ENCODE results near the gene GOLGA8K. TPM values are rescaled to one million over a fixed set of nuclear protein-coding genes. Genes with fewer than 3 reads are reported as not detected.
"Not testable (repeated sequence)": the region's sequence is repeated elsewhere in the genome, so short reads cannot be mapped to it uniquely, and the experiment has no call there.

The GOLGA8K gene
- polyA plus RNA-seq, 1 experiment = 0.10 TPM

GRCh38 chr15:32373707-32374106, 29.4 kb downstream of the GOLGA8K start:
- H3K36me3 ChIP-seq (ENCODE audit: control insufficient read depth, insufficient read depth, low read length); H3K27me3 ChIP-seq (ENCODE audit: control insufficient read depth, insufficient read depth, low read length); POLR2A ChIA-PET; H3K4me3 ChIP-seq (ENCODE audit: low read depth, low read length); DNase-seq (ENCODE audit: low read depth); CTCF ChIA-PET: not testable (repeated sequence)

- H3K36me3 ChIP-seq (ENCODE audit: control insufficient read depth, insufficient read depth, low read length); H3K4me3 ChIP-seq (ENCODE audit: low read depth, low read length); DNase-seq (ENCODE audit: low read depth); H3K27me3 ChIP-seq (ENCODE audit: control insufficient read depth, insufficient read depth, low read length); POLR2A ChIA-PET; CTCF ChIA-PET: not testable (repeated sequence)
Observed at GRCh38 chr15:32372075-32372474, 31.0 kb downstream of the GOLGA8K start.

GRCh38 chr15:32370526-32370925, 32.6 kb downstream of the GOLGA8K start:
- H3K36me3 ChIP-seq (ENCODE audit: control insufficient read depth, insufficient read depth, low read length); POLR2A ChIA-PET; H3K4me3 ChIP-seq (ENCODE audit: low read depth, low read length); DNase-seq (ENCODE audit: low read depth); H3K27me3 ChIP-seq (ENCODE audit: control insufficient read depth, insufficient read depth, low read length); CTCF ChIA-PET: not testable (repeated sequence)

GRCh38 chr15:32370064-32370463, 33.0 kb downstream of the GOLGA8K start:
- POLR2A ChIA-PET; CTCF ChIA-PET; DNase-seq (ENCODE audit: low read depth); H3K4me3 ChIP-seq (ENCODE audit: low read depth, low read length); H3K27me3 ChIP-seq (ENCODE audit: control insufficient read depth, insufficient read depth, low read length); H3K36me3 ChIP-seq (ENCODE audit: control insufficient read depth, insufficient read depth, low read length): not testable (repeated sequence)

GRCh38 chr15:32366492-32366891, 36.6 kb downstream of the GOLGA8K start:
- DNase-seq (ENCODE audit: low read depth); H3K36me3 ChIP-seq (ENCODE audit: control insufficient read depth, insufficient read depth, low read length); H3K4me3 ChIP-seq (ENCODE audit: low read depth, low read length); CTCF ChIA-PET; H3K27me3 ChIP-seq (ENCODE audit: control insufficient read depth, insufficient read depth, low read length); POLR2A ChIA-PET: not testable (repeated sequence)

- CTCF ChIA-PET; H3K36me3 ChIP-seq (ENCODE audit: control insufficient read depth, insufficient read depth, low read length); H3K27me3 ChIP-seq (ENCODE audit: control insufficient read depth, insufficient read depth, low read length); POLR2A ChIA-PET; H3K4me3 ChIP-seq (ENCODE audit: low read depth, low read length); DNase-seq (ENCODE audit: low read depth): not testable (repeated sequence)
Observed at GRCh38 chr15:32365955-32366354, 37.1 kb downstream of the GOLGA8K start.

- H3K27me3 ChIP-seq (ENCODE audit: control insufficient read depth, insufficient read depth, low read length); H3K36me3 ChIP-seq (ENCODE audit: control insufficient read depth, insufficient read depth, low read length); H3K4me3 ChIP-seq (ENCODE audit: low read depth, low read length); POLR2A ChIA-PET; CTCF ChIA-PET; DNase-seq (ENCODE audit: low read depth): not testable (repeated sequence)
Observed at GRCh38 chr15:32364944-32365343, 38.1 kb downstream of the GOLGA8K start.

GRCh38 chr15:32363449-32363848, 39.6 kb downstream of the GOLGA8K start:
- DNase-seq (ENCODE audit: low read depth); CTCF ChIA-PET; H3K4me3 ChIP-seq (ENCODE audit: low read depth, low read length); POLR2A ChIA-PET; H3K36me3 ChIP-seq (ENCODE audit: control insufficient read depth, insufficient read depth, low read length); H3K27me3 ChIP-seq (ENCODE audit: control insufficient read depth, insufficient read depth, low read length): not testable (repeated sequence)

- POLR2A ChIA-PET; H3K4me3 ChIP-seq (ENCODE audit: low read depth, low read length); CTCF ChIA-PET; H3K27me3 ChIP-seq (ENCODE audit: control insufficient read depth, insufficient read depth, low read length); H3K36me3 ChIP-seq (ENCODE audit: control insufficient read depth, insufficient read depth, low read length); DNase-seq (ENCODE audit: low read depth): not testable (repeated sequence)
Observed at GRCh38 chr15:32361662-32362061, 41.4 kb downstream of the GOLGA8K start.

- H3K36me3 ChIP-seq (ENCODE audit: control insufficient read depth, insufficient read depth, low read length) = not testable (repeated sequence)
Observed at GRCh38 chr15:32358462-32358861, 44.6 kb downstream of the GOLGA8K start.

GRCh38 chr15:32356909-32357308, 46.2 kb downstream of the GOLGA8K start:
- DNase-seq (ENCODE audit: low read depth); CTCF ChIA-PET; H3K4me3 ChIP-seq (ENCODE audit: low read depth, low read length); POLR2A ChIA-PET; H3K27me3 ChIP-seq (ENCODE audit: control insufficient read depth, insufficient read depth, low read length); H3K36me3 ChIP-seq (ENCODE audit: control insufficient read depth, insufficient read depth, low read length): not testable (repeated sequence)

More at GRCh38 chr15:32358462-32358861, 44.6 kb downstream of the GOLGA8K start:
- H3K27me3 ChIP-seq (ENCODE audit: control insufficient read depth, insufficient read depth, low read length); POLR2A ChIA-PET; CTCF ChIA-PET; H3K4me3 ChIP-seq (ENCODE audit: low read depth, low read length); DNase-seq (ENCODE audit: low read depth): not testable (repeated sequence)

- H3K27me3 ChIP-seq (ENCODE audit: control insufficient read depth, insufficient read depth, low read length); H3K36me3 ChIP-seq (ENCODE audit: control insufficient read depth, insufficient read depth, low read length); H3K4me3 ChIP-seq (ENCODE audit: low read depth, low read length); POLR2A ChIA-PET; CTCF ChIA-PET; DNase-seq (ENCODE audit: low read depth): not testable (repeated sequence)
Observed at GRCh38 chr15:32352748-32353147, 50.3 kb downstream of the GOLGA8K start.

GRCh38 chr15:32350563-32351220, 52.4 kb downstream of the GOLGA8K start:
- H3K36me3 ChIP-seq (ENCODE audit: control insufficient read depth, insufficient read depth, low read length); H3K4me3 ChIP-seq (ENCODE audit: low read depth, low read length); H3K27me3 ChIP-seq (ENCODE audit: control insufficient read depth, insufficient read depth, low read length); DNase-seq (ENCODE audit: low read depth); CTCF ChIA-PET; POLR2A ChIA-PET: not testable (repeated sequence)

- H3K27me3 ChIP-seq (ENCODE audit: control insufficient read depth, insufficient read depth, low read length); DNase-seq (ENCODE audit: low read depth); H3K4me3 ChIP-seq (ENCODE audit: low read depth, low read length); CTCF ChIA-PET; H3K36me3 ChIP-seq (ENCODE audit: control insufficient read depth, insufficient read depth, low read length); POLR2A ChIA-PET: not testable (repeated sequence)
Observed at GRCh38 chr15:32347037-32347436, 56.1 kb downstream of the GOLGA8K start.

All from BJ (cell line).